22Rv1 (cell line): Measurements from ENCODE around the gene DDTL.

Experiments
- ZFX ChIP-seq: fragments of 450-650 bp; IDR thresholded peaks from 2 replicates; pipeline ENCODE4 v1.6.1; 2017; ENCODE audit warnings: antibody characterized with exemption, borderline replicate concordance
- TF ChIP-seq, protein P1 (sequence below): fragments of 450-650 bp; IDR thresholded peaks from 2 replicates; pipeline ENCODE4 v1.5.1; 2017; ENCODE audit warnings: mild to moderate bottlenecking

DNA sequence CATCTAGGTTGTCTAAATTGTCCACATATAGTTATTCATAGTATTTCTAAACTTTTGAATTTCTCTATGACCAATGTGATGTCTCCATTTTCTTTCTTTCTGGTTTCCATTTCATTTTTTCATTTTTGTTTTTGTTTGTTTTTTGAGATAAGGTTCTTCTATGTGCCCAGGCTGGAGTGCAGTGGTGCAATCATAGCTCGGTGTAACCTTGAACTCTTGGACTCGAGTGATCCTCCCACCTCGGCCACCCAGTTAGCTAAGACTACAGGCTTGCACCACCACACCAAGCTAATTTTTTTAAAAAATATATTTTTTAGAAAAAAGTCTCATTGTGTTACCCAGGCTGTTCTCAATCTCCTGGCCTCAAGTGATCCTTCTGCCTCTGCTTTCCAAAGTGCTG is 30.4 kb downstream of the DDTL start:
- TF ChIP-seq, protein P1, sequence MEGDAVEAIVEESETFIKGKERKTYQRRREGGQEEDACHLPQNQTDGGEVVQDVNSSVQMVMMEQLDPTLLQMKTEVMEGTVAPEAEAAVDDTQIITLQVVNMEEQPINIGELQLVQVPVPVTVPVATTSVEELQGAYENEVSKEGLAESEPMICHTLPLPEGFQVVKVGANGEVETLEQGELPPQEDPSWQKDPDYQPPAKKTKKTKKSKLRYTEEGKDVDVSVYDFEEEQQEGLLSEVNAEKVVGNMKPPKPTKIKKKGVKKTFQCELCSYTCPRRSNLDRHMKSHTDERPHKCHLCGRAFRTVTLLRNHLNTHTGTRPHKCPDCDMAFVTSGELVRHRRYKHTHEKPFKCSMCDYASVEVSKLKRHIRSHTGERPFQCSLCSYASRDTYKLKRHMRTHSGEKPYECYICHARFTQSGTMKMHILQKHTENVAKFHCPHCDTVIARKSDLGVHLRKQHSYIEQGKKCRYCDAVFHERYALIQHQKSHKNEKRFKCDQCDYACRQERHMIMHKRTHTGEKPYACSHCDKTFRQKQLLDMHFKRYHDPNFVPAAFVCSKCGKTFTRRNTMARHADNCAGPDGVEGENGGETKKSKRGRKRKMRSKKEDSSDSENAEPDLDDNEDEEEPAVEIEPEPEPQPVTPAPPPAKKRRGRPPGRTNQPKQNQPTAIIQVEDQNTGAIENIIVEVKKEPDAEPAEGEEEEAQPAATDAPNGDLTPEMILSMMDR, result no peak
- no peak for TF ChIP-seq ZFX
